Hepatocyte (in vitro differentiated cells): ENCODE data around the gene CNNM4.

Experiments
- CTCF ChIP-seq: fragments of 200-600 bp; sonication (generic); IDR thresholded peaks from 2 replicates; pipeline ENCODE4 v1.5.1; 2016; ENCODE audit warnings: antibody characterized with exemption, mild to moderate bottlenecking; ENCODE audit not compliant: poor library complexity
- EZH2 ChIP-seq: fragments of 200-600 bp; sonication (generic); IDR thresholded peaks from 2 replicates; pipeline ENCODE4 v1.6.1; 2016; ENCODE audit warnings: antibody characterized with exemption, mild to moderate bottlenecking, borderline replicate concordance
- EZH2phosphoT487 ChIP-seq: fragments of 200-600 bp; sonication (generic); IDR thresholded peaks from one replicate; pipeline ENCODE4 v1.6.1; 2018; ENCODE audit warnings: antibody characterized with exemption, mild to moderate bottlenecking, low read depth, moderate library complexity; ENCODE audit not compliant: unreplicated experiment, severe bottlenecking

- peak; percentile 83 for TF ChIP-seq CTCF
- TF ChIP-seq EZH2, result no peak
- no peak for TF ChIP-seq EZH2phosphoT487
Measured at GRCh38 chr2:96801005-96801785, 40.5 kb downstream of the CNNM4 start.
